GM18951 (cell line): Measurements from ENCODE around the gene MIA.
"Not testable (repeated sequence)": the region's sequence is repeated elsewhere in the genome, so short reads cannot be mapped to it uniquely, and the experiment has no call there.

Experiments
- POLR2A ChIP-seq: IDR thresholded peaks from 4 replicates; pipeline ENCODE4 v1.6.1; 2011; ENCODE audit warnings: mild to moderate bottlenecking; ENCODE audit not compliant: insufficient read length, insufficient read depth; ENCODE audit errors: extremely low read depth
- in situ Hi-C: fragments of 300-500 bp; cut with MboI; formaldehyde crosslinking; loops from one replicate; pipeline ENCODE4 v1.12.0; 2022; ENCODE audit warnings: low sequenced_read_pairs, mixed read lengths, inconsistent platforms; ENCODE audit not compliant: unreplicated experiment

The MIA gene

GRCh38 chr19:40756502-40757110, 18.7 kb upstream of the MIA start:
- no peak for TF ChIP-seq POLR2A
- in situ Hi-C loops = no loop called here

- in situ Hi-C loops = no loop called here
- TF ChIP-seq POLR2A = no peak
Observed at GRCh38 chr19:40758491-40758890, 16.8 kb upstream of the MIA start.

GRCh38 chr19:40759352-40759751, 16.0 kb upstream of the MIA start:
- TF ChIP-seq POLR2A = no peak
- in situ Hi-C loops = no loop called here

GRCh38 chr19:40762754-40763470, 12.4 kb upstream of the MIA start:
- in situ Hi-C loops = no loop called here
- no peak for TF ChIP-seq POLR2A

- TF ChIP-seq POLR2A = no peak
- in situ Hi-C loops = no loop called here
Observed at GRCh38 chr19:40763526-40763925, 11.8 kb upstream of the MIA start.

GRCh38 chr19:40763963-40764362, 11.4 kb upstream of the MIA start:
- TF ChIP-seq POLR2A = no peak
- in situ Hi-C loops = no loop called here

GRCh38 chr19:40766385-40766784, 8.9 kb upstream of the MIA start:
- in situ Hi-C loops = not testable (repeated sequence)

- no peak for TF ChIP-seq POLR2A
- in situ Hi-C loops = no loop called here
Observed at GRCh38 chr19:40768869-40769268, 6.5 kb upstream of the MIA start.

GRCh38 chr19:40771101-40771862, 4.0 kb upstream of the MIA start:
- in situ Hi-C loops = not testable (repeated sequence)

GRCh38 chr19:40775632-40776022, 306 bp downstream of the MIA start:
- TF ChIP-seq POLR2A = no peak
- in situ Hi-C loops = no loop called here

- in situ Hi-C loops = no loop called here
Observed at GRCh38 chr19:40776364-40776763, 1.0 kb downstream of the MIA start.

GRCh38 chr19:40776932-40777644, 1.8 kb downstream of the MIA start:
- TF ChIP-seq POLR2A = no peak
- in situ Hi-C loops = no loop called here

More at GRCh38 chr19:40776364-40776763, 1.0 kb downstream of the MIA start:
- TF ChIP-seq POLR2A = no peak

- no peak for TF ChIP-seq POLR2A
- in situ Hi-C loops = no loop called here
Observed at GRCh38 chr19:40777645-40777936, 2.3 kb downstream of the MIA start.
